MCF 10A (cell line): ENCODE data around the gene LPIN3. TPM values are rescaled to one million over a fixed set of nuclear protein-coding genes. Genes with fewer than 3 reads are reported as not detected.

ENCODE experiments used
- BruUV-seq: library from RNA; stranded (reverse); fragments of 400-500 nt; replicated peaks from 2 replicates; lab custom pipeline; 2021; lab: Mats Ljungman, UMichigan
- CTCF ChIA-PET: fragments of 300-600 bp; sonication (Branson Sonifier 250); formaldehyde crosslinking; extraction: SDS; loops from one replicate; lab custom pipeline; 2021; ENCODE audit warnings: antibody characterized with exemption, inconsistent platforms; lab: Yijun Ruan, JAX
- POLR2A ChIA-PET: fragments of 300-600, 350-650 bp; sonication (Branson Sonifier 250); formaldehyde crosslinking; extraction: SDS; loops from one replicate; lab custom pipeline; 2020; ENCODE audit warnings: antibody characterized with exemption, inconsistent platforms; lab: Yijun Ruan, JAX
- DNase-seq: peaks from one replicate; pipeline ENCODE4 v3.0.0-alpha.2; 2018; ENCODE audit not compliant: unreplicated experiment
- H3K27ac Mint-ChIP-seq: one replicate; pipeline ENCODE4 v1.8.0; 2022; ENCODE audit warnings: mild to moderate bottlenecking, low read depth, mixed read lengths; ENCODE audit not compliant: unreplicated experiment
- H3K27me3 Mint-ChIP-seq: one replicate; pipeline ENCODE4 v1.8.0; 2022; ENCODE audit warnings: mixed read lengths; ENCODE audit not compliant: insufficient read depth, unreplicated experiment
- H3K36me3 Mint-ChIP-seq: one replicate; pipeline ENCODE4 v1.8.0; 2022; ENCODE audit warnings: mild to moderate bottlenecking, moderate library complexity, mixed read lengths; ENCODE audit not compliant: insufficient read depth, unreplicated experiment
- H3K4me1 Mint-ChIP-seq: one replicate; pipeline ENCODE4 v1.8.0; 2022; ENCODE audit warnings: mixed read lengths; ENCODE audit not compliant: insufficient read depth, unreplicated experiment
- H3K4me3 Mint-ChIP-seq: one replicate; pipeline ENCODE4 v1.8.0; 2022; ENCODE audit warnings: mild to moderate bottlenecking, moderate library complexity, mixed read lengths; ENCODE audit not compliant: unreplicated experiment
- H3K9me3 Mint-ChIP-seq: one replicate; pipeline ENCODE4 v1.8.0; 2022; ENCODE audit warnings: mixed read lengths; ENCODE audit not compliant: unreplicated experiment
- CTCF ChIP-seq: fragments of 200-600 bp; IDR thresholded peaks from one replicate; pipeline ENCODE4 v1.8.0; 2022; ENCODE audit warnings: antibody characterized with exemption, mild to moderate bottlenecking; ENCODE audit not compliant: unreplicated experiment
- intact Hi-C: fragments of 100-400 bp; cut with micrococcal nuclease; formaldehyde crosslinking; loops from 2 replicates; pipeline ENCODE4 v1.14.1; 2022
- total RNA-seq: library from RNA; stranded (reverse); gene quantifications from 2 replicates; pipeline ENCODE4 v1.2.3, GENCODE V29; 2022

The LPIN3 gene
- total RNA-seq, 1 experiment from 2014 or later = 16.5 TPM

GRCh38 chr20:41376349-41376748, 35.7 kb downstream of the LPIN3 start:
- BruUV-seq = no TSS peak
- CTCF ChIA-PET = interaction anchor here (0.6 to 1.1 kb wide), 2 partner anchors 35 to 395 kb away, joined by 4 read pairs; no protein-coding TSS in a partner anchor
- no peak overlapping the region for H3K4me3 Mint-ChIP-seq
- no peak for DNase-seq
- no peak for TF ChIP-seq CTCF
- POLR2A ChIA-PET = interaction anchor here (0.7 kb wide), 1 partner anchor 13 kb away, joined by 5 read pairs; no protein-coding TSS in a partner anchor
- no peak overlapping the region for H3K27ac Mint-ChIP-seq
- H3K36me3 Mint-ChIP-seq = no peaks in the 10 kb centered on the region
- H3K27me3 Mint-ChIP-seq = peaks cover 54% of the 10 kb centered on the region
- intact Hi-C loops = no loop called here
- no peaks in the 10 kb centered on the region for H3K9me3 Mint-ChIP-seq
- no peaks in the 10 kb centered on the region for H3K4me1 Mint-ChIP-seq

- no TSS peak for BruUV-seq
- CTCF ChIA-PET = interaction anchor here (0.6 kb wide), 1 partner anchor 396 kb away, joined by 4 read pairs; no protein-coding TSS in a partner anchor
- Mint-ChIP-seq H3K27me3 (peaks cover 55% of the 10 kb centered on the region), H3K27ac (no peak overlapping the region), H3K4me3 (no peak overlapping the region), H3K4me1 (no peaks in the 10 kb centered on the region), H3K36me3 (no peaks in the 10 kb centered on the region), H3K9me3 (no peaks in the 10 kb centered on the region)
- no peak for TF ChIP-seq CTCF
- intact Hi-C loops = no loop called here
- DNase-seq = no peak
- POLR2A ChIA-PET = no interaction called here
Observed at GRCh38 chr20:41377275-41377674, 36.7 kb downstream of the LPIN3 start.

GRCh38 chr20:41379551-41379950, 38.9 kb downstream of the LPIN3 start:
- Mint-ChIP-seq H3K36me3 (no peaks in the 10 kb centered on the region), H3K4me1 (no peaks in the 10 kb centered on the region), H3K4me3 (no peak overlapping the region), H3K9me3 (no peaks in the 10 kb centered on the region), H3K27me3 (peaks cover 55% of the 10 kb centered on the region), H3K27ac (no peak overlapping the region)
- ChIA-PET POLR2A (no interaction called here), CTCF (interaction anchor here (0.9 kb wide), 1 partner anchor 32 kb away, joined by 4 read pairs; no protein-coding TSS in a partner anchor)
- no peak for DNase-seq
- no TSS peak for BruUV-seq
- intact Hi-C loops = no loop called here
- no peak for TF ChIP-seq CTCF

- no TSS peak for BruUV-seq
- H3K9me3 Mint-ChIP-seq = no peaks in the 10 kb centered on the region
- no peak for DNase-seq
- H3K4me1 Mint-ChIP-seq = no peaks in the 10 kb centered on the region
- POLR2A ChIA-PET = no interaction called here
- H3K36me3 Mint-ChIP-seq = no peaks in the 10 kb centered on the region
- no peak for TF ChIP-seq CTCF
- H3K27me3 Mint-ChIP-seq = peaks cover 55% of the 10 kb centered on the region
- CTCF ChIA-PET = interaction anchor here (0.6 to 1.6 kb wide), 4 partner anchors 12 to 44 kb away, joined by 3 to 4 read pairs (median 3); no protein-coding TSS in a partner anchor
- intact Hi-C loops = no loop called here
- H3K27ac Mint-ChIP-seq = no peak overlapping the region
- no peak overlapping the region for H3K4me3 Mint-ChIP-seq
Observed at GRCh38 chr20:41380551-41381193, 40.1 kb downstream of the LPIN3 start.
